Ecto neural progenitor cell (in vitro differentiated cells): ENCODE measurements around the gene DNAH2.
A peak's percentile ranks its signal among the peaks of the same experiment; 100 is the strongest.

Experiments used
- DNase-seq: peaks from one replicate; pipeline ENCODE4 v3.0.0-alpha.2; 2018; ENCODE audit warnings: low spot score

The DNAH2 gene

DNA sequence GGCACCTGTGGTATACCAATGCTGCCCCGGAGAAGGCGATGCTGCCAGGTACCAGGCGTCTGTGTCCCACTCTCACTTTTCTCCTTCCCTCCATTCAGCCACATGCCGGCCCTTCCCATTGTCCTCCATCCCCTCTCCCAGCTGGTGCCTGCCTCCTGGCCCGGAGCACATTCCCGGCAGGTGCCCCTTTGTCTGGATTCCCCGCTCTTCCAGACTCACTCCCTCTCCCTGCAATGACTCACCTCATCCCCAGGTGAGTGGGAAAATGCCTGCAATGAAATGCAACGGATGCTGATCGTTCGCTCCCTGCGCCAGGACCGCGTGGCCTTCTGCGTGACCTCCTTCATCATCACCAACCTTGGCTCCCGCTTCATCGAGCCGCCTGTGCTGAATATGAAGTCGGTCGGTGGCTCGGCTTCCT lies 106.0 kb downstream of the DNAH2 start:
- no peak for DNase-seq

DNA sequence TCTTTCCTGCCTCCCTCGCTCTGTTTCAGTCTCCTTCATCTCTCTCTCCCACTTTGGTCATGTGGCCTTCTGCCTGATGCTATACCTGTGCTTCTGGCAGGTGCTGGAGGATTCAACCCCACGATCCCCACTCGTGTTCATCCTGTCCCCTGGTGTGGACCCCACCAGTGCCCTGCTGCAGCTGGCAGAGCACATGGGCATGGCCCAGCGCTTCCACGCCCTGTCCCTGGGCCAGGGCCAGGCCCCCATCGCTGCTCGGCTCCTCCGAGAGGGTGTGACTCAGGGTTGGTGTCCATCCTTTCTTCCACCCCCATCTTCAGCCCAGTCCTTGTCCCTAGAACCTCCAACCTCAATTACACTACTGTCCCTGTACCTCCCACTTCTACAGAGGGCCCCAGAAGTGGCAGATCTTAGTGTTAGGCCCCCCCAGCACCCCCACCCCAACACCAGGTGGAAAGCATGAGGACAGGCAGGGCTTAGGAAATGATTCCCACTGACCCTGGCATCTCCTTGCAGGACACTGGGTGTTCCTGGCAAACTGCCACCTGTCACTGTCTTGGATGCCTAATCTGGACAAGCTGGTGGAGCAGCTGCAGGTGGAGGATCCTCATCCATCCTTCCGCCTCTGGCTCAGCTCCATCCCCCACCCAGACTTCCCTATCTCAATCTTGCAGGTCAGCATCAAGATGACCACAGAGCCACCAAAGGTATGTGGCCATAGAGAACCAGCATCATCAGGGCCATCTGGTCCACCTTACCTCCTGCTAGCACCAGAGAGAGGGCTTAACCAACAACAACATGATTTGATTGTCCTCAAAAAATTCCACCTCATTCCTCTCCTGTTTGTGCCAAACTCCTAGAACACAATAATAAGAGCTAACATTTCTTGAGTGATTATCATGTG lies 106.7 kb downstream of the DNAH2 start:
- no peak for DNase-seq

DNA sequence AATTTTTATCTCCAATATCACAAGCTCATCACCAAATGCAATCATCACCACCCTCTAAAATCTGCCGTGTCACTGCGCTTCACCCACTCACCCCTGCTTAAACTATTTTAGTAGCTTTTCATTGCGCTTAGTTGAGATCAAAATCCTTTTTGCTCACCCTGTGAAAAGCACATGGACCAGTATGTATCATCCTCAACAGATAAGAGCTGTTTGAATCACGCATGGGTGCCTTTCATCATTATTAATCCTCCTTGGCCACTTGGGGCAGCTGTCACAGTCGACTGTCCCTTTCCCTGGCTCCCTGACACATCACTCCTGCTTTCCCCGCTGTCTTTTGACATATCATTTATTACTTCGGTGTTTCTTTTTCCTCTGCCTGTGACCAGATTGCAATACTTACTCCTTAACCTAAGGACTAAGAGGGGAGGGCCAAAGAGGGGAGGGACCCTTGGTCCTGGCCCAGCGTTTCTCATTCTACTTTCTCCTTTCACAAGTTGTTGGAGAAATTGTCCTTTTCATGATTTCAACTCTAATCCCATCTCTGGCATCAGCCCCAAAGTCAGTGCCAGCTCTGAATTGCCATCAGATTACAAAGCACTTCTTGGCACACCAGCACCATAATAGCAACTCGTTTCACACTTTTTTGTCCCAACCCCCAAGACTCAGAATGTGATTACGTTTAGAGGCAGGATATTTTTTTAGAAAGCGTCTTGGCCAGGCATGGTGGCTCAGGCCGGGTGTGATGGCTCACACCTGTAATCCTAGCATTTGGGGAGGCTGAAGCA lies 107.9 kb downstream of the DNAH2 start:
- no peak for DNase-seq

DNA sequence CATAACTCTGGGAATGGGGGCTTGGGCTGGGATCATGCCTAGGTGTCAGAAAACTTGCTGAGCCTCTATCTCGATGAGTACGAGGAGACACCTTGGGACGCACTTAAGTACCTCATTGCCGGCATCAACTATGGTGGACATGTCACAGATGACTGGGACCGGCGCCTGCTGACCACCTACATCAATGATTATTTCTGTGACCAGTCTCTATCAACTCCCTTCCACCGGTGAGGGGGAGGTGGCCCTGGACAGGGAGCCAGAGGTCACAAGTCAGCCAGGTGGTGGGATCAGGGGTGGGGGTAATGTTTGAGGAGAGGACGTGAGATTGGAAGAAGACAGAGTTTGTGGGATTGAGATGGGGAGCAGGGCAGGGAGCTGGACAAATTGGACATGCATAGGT lies 113.1 kb downstream of the DNAH2 start:
- no peak for DNase-seq

DNA sequence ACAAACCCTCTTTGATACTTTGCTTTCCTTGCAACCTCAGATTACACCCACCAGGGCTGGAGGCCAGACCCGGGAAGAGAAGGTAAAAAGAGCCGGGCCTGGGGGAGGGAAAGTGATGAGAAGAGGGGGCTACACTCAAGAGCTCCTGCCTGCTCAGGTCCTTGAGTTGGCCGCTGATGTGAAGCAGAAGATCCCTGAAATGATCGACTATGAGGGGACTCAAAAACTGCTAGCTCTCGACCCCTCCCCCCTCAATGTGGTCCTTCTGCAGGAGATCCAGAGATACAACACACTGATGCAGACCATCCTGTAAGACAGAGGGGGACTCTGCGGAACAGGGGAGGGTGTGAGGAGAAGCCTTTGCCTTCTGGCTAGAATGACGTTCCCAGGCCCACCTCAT lies 113.7 kb downstream of the DNAH2 start:
- no peak for DNase-seq

DNA sequence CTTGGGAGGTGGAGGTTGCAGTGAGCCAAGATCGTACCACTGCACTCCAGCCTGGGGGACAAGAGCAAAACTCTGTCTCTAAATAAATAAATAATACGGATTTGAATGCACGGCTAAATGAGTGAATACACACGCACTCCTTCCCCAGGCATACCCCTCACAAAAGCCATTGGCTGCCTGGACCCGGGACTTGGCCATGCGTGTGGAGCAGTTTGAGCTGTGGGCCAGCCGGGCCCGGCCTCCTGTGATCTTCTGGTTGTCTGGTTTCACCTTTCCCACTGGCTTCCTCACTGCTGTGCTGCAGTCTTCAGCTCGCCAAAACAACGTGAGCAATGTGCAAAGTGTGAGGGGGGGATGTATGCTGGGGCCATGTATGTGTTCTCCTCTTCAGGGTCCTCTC lies 114.9 kb downstream of the DNAH2 start:
- no peak for DNase-seq

DNA sequence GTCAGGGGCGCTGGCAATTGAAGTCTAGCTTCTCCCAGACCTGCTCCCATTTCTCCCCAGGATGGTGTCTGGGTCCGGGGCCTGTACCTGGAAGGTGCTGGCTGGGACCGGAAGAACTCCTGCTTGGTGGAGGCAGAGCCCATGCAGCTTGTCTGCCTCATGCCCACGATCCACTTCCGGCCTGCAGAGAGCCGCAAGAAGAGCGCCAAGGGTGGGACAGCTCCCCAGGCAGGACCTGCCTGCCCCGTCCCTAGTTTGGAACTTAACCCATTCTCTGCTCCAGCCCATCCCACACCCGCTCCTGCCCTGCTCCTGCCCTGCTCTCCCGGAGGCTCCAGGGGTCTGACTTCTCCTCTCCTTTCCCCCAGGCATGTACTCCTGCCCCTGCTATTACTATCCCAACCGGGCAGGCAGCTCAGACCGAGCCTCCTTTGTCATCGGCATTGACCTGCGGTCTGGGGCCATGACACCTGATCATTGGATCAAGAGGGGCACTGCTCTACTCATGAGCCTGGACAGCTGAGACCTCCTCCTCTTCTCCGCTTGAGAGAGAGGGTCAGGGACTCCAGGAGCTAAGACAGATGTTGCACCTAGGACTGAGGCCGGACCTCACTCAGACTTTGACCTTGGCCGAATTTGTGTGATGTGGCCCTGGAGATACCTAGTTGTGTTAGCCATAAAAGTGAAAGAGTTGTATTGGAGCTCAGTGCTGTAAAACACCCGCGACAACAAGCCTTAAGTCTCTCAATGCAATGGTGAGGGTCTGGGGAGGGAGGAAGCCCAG lies 115.7 kb downstream of the DNAH2 start:
- no peak for DNase-seq

DNA sequence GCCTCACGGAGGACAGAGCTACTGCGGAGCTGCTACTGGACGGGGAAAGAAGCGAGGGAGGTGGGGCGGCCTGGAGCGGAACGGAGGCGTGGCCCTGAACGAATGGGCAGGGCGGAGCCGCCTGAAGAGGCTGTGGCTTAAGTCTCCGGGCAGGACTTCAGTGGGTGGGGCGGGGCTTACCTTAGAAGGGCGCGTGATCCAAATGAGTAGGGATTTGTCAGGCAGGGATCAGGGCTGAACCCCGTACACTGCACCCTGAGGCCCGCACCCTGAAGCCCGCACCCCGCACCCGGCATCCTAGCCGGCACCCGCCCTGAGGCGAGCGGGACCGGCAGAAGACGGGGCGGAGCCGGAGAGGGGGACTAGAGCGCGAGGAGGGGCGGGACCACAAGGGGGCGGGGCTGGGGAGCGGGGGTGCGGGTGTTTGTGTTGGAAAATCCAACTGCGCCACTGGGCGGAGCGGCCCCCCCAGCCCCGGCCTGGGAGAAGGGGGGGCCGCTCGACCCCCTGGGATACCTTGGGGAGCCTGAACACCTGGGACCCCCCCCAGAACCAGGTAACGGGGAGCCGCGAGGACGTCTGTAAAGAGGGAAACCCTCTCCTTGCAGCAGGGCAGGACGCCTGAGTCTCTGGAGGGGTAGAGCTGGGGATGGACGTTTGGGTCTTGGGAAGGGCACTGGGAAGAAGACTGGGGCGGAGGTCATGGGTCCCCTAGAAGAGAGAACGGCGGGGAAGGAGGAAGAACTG lies 116.4 kb downstream of the DNAH2 start, which contains the start of gene KDM6B:
Gene KDM6B, plus strand, starts transcription at position 423 of the 747 bp plus-strand sequence. CDS start 11,338 bp downstream, outside the sequence.
- DNase-seq, result peak; percentile 95

DNA sequence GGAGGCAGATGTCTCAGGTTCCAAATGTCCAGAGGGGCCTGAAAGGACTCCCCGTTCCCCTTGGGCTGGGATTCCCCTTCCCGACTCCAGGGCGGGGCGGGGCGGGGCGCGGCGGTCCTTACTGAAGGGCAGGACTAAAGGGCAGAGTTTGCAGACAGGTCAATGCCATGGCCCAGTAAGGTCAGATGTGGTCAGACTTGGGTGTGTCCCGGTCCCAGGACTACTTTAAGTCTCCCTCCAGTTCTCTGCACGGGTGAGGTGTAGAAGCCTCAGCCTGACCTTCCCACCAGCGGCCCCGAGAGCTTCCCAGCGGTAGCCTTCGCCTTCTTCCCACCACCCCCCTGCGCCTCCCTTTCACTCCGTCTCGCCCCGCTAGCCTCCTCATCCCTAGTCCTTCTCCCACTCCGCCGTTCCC lies 117.0 kb downstream of the DNAH2 start:
- DNase-seq, result no peak

DNA sequence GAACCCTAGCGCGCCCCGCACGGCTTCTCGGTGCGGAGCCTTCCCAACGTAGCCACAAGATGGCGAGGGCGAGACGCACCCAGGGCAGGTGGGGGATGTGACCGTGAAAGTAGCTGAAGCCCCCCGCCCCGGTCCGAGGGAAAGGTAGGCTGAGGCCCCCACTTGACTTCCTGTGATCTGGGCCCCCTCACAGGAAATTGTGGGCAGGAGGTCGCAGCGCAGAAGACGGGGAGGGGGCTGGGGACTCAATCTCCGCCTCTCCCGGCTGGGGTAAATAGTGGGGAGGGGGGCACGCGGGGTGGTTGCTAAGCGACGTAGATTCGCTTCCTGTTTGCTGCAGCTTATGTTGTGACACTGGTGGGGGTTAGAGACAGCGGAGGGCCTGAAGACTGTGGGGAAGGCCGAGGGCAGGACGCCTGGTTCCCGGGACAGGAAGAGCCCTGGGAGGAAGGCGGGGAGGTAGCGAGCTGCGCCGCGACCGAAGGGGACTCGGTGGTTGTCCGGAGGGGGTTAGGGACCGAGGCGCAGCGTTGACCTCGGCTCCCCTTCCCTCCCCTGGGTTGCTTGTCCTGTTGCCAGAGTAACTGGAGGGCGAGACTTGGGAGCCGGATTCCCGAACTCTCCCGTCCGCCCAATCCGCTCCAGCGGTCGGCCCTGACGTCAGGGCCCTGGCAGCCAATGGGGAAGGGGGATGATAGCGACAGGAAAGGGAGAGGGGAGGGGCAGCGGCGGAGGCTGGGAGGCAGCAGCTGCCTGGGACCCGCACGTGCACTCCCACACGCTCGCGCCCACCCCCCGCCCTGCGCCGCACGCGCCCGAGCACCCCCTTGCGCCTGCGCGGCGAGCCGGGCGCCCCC lies 117.6 kb downstream of the DNAH2 start:
- peak; percentile 100 for DNase-seq

DNA sequence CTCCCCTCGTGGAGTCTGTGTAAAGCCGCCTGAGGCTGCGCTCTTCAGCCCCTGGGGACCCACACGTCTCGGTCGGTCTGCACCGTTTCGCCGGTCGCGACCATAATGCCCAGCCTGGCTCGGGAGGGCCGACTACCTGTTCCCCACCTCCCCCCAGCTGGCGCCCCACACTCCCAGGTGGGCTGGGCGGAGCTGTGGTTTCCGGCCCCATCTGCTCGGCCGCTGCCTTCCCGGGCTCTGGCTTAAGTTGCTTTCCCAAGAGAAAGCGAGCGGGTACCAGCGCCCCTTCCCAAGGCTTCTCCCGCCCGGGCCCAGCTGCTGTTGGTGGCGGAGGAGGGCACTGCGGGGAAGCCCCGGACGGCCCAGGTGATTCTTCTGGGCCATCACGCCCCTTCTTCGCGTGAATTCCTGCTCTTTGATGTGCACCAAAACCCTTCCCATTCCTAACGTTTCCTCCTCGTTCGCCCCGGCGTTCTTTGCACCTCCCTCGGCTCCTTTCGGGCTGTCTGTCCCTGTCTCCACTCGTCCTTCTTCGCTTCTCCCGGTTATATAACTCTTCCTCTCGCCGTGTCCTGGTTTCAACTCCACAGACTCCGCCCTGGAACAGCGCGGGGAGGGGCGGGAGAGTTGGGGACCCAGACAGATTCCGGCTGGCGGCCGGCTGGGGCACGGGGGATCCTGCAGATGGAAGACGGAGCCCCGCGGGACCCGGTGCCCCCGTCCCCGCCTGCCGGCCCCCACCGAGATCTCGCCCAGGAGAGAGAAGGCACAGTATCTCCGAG lies 118.5 kb downstream of the DNAH2 start:
- DNase-seq, result no peak

DNA sequence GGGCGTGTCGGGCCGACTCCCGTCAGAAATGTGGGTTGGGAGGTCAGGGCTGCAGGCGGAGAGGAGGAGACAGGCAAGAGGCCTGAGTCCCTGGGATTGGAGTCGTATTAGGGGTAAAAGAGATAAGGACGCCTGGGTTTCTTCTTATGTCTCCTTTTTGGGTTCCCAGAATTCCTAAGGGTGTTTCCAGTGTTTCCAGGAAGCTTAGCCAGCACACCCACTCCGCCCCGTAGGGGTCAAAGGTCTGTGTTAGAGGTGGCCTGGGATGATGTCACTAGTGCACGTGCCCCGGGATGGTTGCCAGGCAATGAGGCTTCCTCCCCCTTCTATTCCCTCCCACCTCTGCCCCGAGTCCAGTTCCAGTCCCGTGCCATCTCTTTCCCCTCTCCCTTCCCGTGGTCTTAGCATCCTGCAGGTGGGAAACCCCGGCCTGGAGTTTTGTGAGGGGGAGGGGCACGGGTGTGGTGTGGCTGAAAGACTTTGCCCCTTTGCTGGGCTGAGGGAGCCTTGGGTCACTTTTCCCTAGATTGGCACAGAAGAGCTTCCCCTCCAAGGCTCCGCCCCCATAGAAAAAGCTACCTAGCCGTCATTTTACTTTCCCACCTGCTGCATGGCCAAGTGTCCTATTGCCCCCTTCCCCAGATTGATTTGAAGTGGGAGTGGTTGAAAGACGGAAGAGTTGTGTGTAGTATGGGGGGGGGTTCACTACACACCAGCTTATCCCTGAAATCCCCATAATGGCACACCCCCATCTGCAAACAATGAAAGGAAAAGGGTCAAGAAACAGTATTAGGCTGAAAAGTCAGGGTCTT lies 119.3 kb downstream of the DNAH2 start:
- peak; percentile 99 for DNase-seq

DNA sequence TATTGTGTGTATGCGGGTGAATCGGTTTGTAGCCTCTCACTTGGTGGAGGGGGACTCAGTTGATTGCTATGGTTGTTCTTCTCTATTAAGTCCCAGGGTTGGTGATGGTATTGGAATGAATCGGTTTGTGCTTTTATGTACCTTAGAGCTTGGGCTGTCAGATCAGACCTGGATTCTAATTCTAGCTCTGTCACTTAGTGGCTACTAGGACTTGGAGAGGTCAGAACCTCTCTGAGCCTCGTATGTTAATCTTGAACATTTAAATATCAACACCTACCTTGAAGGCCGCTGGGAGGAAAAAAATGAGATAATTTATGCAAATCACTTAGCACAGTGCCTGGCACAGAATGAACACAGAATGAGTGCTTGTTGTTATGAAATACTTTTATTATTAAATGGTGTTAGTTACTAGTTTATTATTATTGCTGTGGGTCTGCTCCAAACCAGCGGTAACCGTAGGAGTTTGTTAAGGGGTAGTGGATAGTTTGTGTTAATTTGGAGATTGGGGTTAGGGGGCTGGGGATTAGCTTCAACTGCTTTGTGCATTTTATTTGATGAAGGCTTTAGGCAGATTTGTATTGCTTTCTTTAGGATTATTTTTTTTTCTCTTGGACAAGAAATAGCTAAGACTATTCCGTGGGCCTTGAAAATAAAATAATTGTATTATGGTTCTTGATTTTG lies 120.0 kb downstream of the DNAH2 start:
- DNase-seq, result peak; percentile 60

DNA sequence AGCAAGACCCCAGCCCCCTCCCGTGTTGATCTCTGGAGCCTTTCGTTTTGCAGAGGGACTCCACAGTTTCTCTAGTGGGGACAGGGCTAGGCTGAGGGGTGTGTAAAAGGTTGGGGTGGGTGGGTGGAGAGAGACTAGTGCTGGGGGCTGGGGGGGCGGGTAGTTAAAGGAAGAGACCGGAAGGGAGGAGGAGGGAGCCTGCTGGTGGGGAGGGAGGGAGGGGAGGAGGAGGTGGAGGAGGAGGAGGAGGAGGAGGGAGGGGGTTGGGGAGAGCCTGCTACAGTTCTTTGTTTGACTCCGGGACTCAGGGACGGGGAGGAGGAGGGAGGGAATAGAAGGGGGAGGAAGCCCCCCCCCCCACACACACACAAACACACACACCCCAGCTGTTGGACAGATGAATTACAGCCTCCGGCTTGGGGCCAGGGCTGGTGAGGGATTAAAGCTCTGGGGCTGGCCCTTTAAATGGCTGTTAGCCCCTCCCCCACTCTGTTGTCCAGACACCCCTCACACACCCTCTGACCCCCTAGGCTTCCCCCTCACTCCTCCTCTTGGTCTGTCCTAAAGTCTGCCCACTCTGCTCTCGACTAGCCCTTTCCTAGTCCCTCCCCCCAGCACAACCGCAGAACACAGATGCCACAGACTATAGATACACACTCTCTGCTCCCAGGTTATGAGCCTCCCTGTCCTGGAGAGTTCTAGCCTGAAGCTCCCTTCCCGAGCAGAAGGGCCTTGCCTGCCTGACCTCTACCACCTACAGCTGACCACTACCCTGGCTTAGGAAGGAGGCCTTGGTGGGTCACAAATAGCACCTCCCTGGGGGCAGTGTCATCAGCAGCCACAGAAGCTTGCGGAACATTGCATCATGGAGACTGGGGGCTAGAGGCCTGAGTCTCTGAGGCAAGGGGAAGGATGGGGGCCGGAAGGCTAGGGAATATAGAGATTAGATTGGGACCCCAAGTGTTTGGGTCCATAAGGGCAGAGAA lies 120.8 kb downstream of the DNAH2 start:
- peak; percentile 87 for DNase-seq

DNA sequence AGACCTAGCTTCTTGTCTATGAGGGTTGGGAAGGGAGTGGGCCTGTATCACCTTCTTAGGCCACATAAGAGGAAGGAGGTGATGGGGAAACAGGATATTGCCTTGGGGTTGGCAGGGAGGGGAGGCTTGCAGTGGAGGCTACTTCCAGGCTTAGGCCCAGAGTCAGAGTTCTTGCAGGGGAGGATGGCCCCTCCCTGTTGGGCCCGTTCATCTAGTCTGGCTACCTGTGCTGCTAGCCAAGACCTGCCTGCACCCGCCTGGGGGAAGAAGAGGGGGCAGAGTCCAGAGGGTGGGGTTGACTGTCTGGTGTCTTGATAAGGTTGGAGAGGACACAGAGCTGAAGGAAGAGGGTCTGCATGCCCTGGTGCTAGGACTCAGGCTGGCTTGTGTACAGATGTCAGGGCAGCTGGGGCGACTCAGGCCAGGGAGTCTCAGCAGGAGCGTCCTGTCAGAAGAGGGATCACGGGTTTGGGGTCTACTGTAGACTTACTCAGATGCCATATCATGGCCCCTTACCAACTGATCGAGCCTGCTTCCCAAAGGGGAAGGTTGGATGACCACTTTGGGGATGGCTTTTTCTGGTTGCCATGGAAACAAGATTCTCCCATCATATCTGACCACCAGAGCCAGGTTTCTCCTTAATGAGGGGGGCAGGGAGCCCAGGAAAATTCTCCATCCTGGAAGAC lies 121.8 kb downstream of the DNAH2 start:
- DNase-seq, result peak; percentile 59

DNA sequence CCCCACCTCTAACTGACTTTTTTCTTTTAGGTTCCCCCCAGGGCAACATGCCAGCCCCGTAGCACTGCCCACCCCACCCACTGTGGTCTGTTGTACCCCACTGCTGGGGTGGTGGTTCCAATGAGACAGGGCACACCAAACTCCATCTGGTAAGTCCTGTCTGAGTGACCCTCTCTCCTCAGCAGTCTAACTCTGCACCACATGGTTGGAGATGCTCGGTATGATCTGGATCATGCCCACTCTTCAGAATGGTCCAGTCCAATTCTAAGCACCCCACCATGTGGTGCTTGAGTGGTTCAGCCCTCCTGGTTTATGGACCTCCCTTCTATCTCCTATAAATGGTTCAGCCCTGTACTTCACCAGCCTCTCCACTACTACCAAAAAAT lies 122.3 kb downstream of the DNAH2 start:
- peak; percentile 51 for DNase-seq
